MCF 10A (cell line): ENCODE data around the gene MMP14. TPM values are rescaled to one million over a fixed set of nuclear protein-coding genes. Genes with fewer than 3 reads are reported as not detected.
A peak's percentile ranks its signal among the peaks of the same experiment; 100 is the strongest.

Source experiments
- BruUV-seq: library from RNA; stranded (reverse); fragments of 400-500 nt; replicated peaks from 2 replicates; lab custom pipeline; 2021; lab: Mats Ljungman, UMichigan
- CTCF ChIA-PET: fragments of 300-600 bp; sonication (Branson Sonifier 250); formaldehyde crosslinking; extraction: SDS; loops from one replicate; lab custom pipeline; 2021; ENCODE audit warnings: antibody characterized with exemption, inconsistent platforms; lab: Yijun Ruan, JAX
- POLR2A ChIA-PET: fragments of 300-600, 350-650 bp; sonication (Branson Sonifier 250); formaldehyde crosslinking; extraction: SDS; loops from one replicate; lab custom pipeline; 2020; ENCODE audit warnings: antibody characterized with exemption, inconsistent platforms; lab: Yijun Ruan, JAX
- DNase-seq: peaks from one replicate; pipeline ENCODE4 v3.0.0-alpha.2; 2018; ENCODE audit not compliant: unreplicated experiment
- H3K27ac Mint-ChIP-seq: one replicate; pipeline ENCODE4 v1.8.0; 2022; ENCODE audit warnings: mild to moderate bottlenecking, low read depth, mixed read lengths; ENCODE audit not compliant: unreplicated experiment
- H3K27me3 Mint-ChIP-seq: one replicate; pipeline ENCODE4 v1.8.0; 2022; ENCODE audit warnings: mixed read lengths; ENCODE audit not compliant: insufficient read depth, unreplicated experiment
- H3K36me3 Mint-ChIP-seq: one replicate; pipeline ENCODE4 v1.8.0; 2022; ENCODE audit warnings: mild to moderate bottlenecking, moderate library complexity, mixed read lengths; ENCODE audit not compliant: insufficient read depth, unreplicated experiment
- H3K4me1 Mint-ChIP-seq: one replicate; pipeline ENCODE4 v1.8.0; 2022; ENCODE audit warnings: mixed read lengths; ENCODE audit not compliant: insufficient read depth, unreplicated experiment
- H3K4me3 Mint-ChIP-seq: one replicate; pipeline ENCODE4 v1.8.0; 2022; ENCODE audit warnings: mild to moderate bottlenecking, moderate library complexity, mixed read lengths; ENCODE audit not compliant: unreplicated experiment
- H3K9me3 Mint-ChIP-seq: one replicate; pipeline ENCODE4 v1.8.0; 2022; ENCODE audit warnings: mixed read lengths; ENCODE audit not compliant: unreplicated experiment
- intact Hi-C: fragments of 100-400 bp; cut with micrococcal nuclease; formaldehyde crosslinking; loops from 2 replicates; pipeline ENCODE4 v1.14.1; 2022
- total RNA-seq: library from RNA; stranded (reverse); gene quantifications from 2 replicates; pipeline ENCODE4 v1.2.3, GENCODE V29; 2022
- TF ChIP-seq, protein P1 (sequence below): fragments of 200-600 bp; IDR thresholded peaks from one replicate; pipeline ENCODE4 v1.8.0; 2022; ENCODE audit warnings: antibody characterized with exemption, mild to moderate bottlenecking; ENCODE audit not compliant: unreplicated experiment

MMP14 gene
- total RNA-seq, 1 experiment from 2014 or later, result 71.5 TPM

DNA sequence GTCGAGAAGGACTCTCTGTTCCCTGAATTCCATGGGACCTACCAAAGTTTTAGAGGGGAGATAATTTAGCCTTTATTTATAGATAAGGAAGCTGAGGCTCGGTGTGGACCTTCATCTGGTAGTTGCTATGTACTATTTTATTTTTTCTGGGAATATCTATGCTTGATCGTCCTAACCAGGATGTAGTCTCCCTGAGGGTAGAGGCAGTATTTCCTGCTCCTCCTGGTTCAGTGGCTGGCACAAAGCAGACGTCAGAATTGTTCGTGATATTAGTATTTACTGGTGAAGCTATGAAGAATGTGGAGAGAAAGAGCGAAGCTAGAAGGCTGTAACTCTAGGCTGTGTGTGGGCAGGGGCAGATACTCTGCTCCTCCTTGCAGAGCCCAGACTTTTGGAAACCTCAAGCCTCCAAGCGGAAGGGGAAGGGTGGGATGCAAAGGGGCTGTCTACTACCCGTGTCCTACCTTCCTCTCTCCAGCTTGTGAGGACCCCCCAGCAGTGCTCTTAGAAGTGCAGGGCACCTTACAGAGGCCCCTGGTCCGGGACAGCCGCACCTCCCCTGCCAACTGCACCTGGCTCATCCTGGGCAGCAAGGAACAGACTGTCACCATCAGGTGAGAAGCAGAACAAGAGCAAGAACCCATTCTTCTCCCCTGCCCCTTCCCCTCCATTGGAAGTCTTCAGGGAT is 36.6 kb downstream of the MMP14 start:
- no TSS peak for BruUV-seq
- Mint-ChIP-seq H3K4me1 (peaks cover 20% of the 10 kb centered on the region), H3K4me3 (peak overlapping the region; percentile 79), H3K9me3 (no peaks in the 10 kb centered on the region), H3K36me3 (peaks cover 40% of the 10 kb centered on the region), H3K27ac (peak overlapping the region; percentile 91), H3K27me3 (no peaks in the 10 kb centered on the region)
- intact Hi-C loops, result loop anchor here (1.0 to 5.0 kb wide), 5 partner anchors 14 to 110 kb away; partner anchors contain the start of genes AJUBA, MMP14 and PRMT5
- POLR2A ChIA-PET, result interaction anchor here (0.6 to 5.2 kb wide), 20 partner anchors 13 to 222 kb away, joined by 3 to 116 read pairs (median 5); partner anchors contain the start of genes ACIN1, AJUBA, C14orf119 and HAUS4
- TF ChIP-seq, protein P1, sequence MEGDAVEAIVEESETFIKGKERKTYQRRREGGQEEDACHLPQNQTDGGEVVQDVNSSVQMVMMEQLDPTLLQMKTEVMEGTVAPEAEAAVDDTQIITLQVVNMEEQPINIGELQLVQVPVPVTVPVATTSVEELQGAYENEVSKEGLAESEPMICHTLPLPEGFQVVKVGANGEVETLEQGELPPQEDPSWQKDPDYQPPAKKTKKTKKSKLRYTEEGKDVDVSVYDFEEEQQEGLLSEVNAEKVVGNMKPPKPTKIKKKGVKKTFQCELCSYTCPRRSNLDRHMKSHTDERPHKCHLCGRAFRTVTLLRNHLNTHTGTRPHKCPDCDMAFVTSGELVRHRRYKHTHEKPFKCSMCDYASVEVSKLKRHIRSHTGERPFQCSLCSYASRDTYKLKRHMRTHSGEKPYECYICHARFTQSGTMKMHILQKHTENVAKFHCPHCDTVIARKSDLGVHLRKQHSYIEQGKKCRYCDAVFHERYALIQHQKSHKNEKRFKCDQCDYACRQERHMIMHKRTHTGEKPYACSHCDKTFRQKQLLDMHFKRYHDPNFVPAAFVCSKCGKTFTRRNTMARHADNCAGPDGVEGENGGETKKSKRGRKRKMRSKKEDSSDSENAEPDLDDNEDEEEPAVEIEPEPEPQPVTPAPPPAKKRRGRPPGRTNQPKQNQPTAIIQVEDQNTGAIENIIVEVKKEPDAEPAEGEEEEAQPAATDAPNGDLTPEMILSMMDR, result no peak
- DNase-seq, result no peak
- CTCF ChIA-PET, result interaction anchor here (0.6 to 13.4 kb wide), 33 partner anchors 10 to 668 kb away, joined by 3 to 154 read pairs (median 4); partner anchors contain the start of genes PRMT5, RBM23 and REM2

DNA sequence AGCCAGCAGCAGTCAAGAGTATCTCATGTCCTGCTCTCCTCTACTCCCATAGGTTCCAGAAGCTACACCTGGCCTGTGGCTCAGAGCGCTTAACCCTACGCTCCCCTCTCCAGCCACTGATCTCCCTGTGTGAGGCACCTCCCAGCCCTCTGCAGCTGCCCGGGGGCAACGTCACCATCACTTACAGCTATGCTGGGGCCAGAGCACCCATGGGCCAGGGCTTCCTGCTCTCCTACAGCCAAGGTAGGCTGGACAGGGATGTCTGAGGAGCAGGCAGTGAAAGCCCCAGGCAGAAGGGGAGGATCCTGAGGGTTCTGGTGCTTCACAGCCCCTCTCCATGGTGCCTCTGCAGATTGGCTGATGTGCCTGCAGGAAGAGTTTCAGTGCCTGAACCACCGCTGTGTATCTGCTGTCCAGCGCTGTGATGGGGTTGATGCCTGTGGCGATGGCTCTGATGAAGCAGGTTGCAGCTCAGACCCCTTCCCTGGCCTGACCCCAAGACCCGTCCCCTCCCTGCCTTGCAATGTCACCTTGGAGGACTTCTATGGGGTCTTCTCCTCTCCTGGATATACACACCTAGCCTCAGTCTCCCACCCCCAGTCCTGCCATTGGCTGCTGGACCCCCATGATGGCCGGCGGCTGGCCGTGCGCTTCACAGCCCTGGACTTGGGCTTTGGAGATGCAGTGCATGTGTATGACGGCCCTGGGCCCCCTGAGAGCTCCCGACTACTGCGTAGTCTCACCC is 38.8 kb downstream of the MMP14 start:
- H3K4me1 Mint-ChIP-seq, result peaks cover 20% of the 10 kb centered on the region
- ChIA-PET POLR2A (interaction anchor here (1.0 kb wide), 1 partner anchor 23 kb away, joined by 3 read pairs; no protein-coding TSS in a partner anchor), CTCF (interaction anchor here (1.4 to 8.7 kb wide), 3 partner anchors 8 to 111 kb away, joined by 4 to 111 read pairs (median 54); partner anchors contain the start of gene REM2)
- no peak for DNase-seq
- intact Hi-C loops, result no loop called here
- BruUV-seq, result no TSS peak
- no peak overlapping the region for H3K27ac Mint-ChIP-seq
- peaks cover 53% of the 10 kb centered on the region for H3K36me3 Mint-ChIP-seq
- H3K9me3 Mint-ChIP-seq, result no peaks in the 10 kb centered on the region
- no peak overlapping the region for H3K4me3 Mint-ChIP-seq
- TF ChIP-seq, protein P1, result no peak
- no peaks in the 10 kb centered on the region for H3K27me3 Mint-ChIP-seq

DNA sequence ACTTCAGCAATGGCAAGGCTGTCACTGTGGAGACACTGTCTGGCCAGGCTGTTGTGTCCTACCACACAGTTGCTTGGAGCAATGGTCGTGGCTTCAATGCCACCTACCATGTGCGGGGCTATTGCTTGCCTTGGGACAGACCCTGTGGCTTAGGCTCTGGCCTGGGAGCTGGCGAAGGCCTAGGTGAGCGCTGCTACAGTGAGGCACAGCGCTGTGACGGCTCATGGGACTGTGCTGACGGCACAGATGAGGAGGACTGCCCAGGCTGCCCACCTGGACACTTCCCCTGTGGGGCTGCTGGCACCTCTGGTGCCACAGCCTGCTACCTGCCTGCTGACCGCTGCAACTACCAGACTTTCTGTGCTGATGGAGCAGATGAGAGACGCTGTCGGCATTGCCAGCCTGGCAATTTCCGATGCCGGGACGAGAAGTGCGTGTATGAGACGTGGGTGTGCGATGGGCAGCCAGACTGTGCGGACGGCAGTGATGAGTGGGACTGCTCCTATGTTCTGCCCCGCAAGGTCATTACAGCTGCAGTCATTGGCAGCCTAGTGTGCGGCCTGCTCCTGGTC is 39.4 kb downstream of the MMP14 start:
- TF ChIP-seq, protein P1, result no peak
- Mint-ChIP-seq H3K27me3 (no peaks in the 10 kb centered on the region), H3K36me3 (peaks cover 53% of the 10 kb centered on the region), H3K9me3 (no peaks in the 10 kb centered on the region), H3K4me1 (peaks cover 18% of the 10 kb centered on the region), H3K27ac (no peak overlapping the region), H3K4me3 (no peak overlapping the region)
- no peak for DNase-seq
- no TSS peak for BruUV-seq
- ChIA-PET POLR2A (interaction anchor here (1.3 kb wide), 1 partner anchor 37 kb away, joined by 3 read pairs; no protein-coding TSS in a partner anchor), CTCF (interaction anchor here (0.6 to 8.7 kb wide), 6 partner anchors 23 to 211 kb away, joined by 3 to 111 read pairs (median 4); no protein-coding TSS in a partner anchor)
- intact Hi-C loops, result no loop called here
